Measurements from ENCODE around the gene CEACAM4.

GRCh38 chr19:41606215-41606837 lies 20.5 kb downstream of the CEACAM4 start:
- TF ChIP-seq, protein P1, sequence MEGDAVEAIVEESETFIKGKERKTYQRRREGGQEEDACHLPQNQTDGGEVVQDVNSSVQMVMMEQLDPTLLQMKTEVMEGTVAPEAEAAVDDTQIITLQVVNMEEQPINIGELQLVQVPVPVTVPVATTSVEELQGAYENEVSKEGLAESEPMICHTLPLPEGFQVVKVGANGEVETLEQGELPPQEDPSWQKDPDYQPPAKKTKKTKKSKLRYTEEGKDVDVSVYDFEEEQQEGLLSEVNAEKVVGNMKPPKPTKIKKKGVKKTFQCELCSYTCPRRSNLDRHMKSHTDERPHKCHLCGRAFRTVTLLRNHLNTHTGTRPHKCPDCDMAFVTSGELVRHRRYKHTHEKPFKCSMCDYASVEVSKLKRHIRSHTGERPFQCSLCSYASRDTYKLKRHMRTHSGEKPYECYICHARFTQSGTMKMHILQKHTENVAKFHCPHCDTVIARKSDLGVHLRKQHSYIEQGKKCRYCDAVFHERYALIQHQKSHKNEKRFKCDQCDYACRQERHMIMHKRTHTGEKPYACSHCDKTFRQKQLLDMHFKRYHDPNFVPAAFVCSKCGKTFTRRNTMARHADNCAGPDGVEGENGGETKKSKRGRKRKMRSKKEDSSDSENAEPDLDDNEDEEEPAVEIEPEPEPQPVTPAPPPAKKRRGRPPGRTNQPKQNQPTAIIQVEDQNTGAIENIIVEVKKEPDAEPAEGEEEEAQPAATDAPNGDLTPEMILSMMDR (IDR thresholded peaks at IDR 0.05), result no peak
- no peak for TF ChIP-seq POLR2A (IDR thresholded peaks at IDR 0.05)

Measured in testis (tissue), 2 donors.